ENCODE results near the gene HMG20A. TPM values are rescaled to one million over a fixed set of nuclear protein-coding genes. Genes with fewer than 3 reads are reported as not detected.

The HMG20A gene
- total RNA-seq, 6 donors from 2014 or later = 33.1 to 155 (median 39.3) TPM

DNA sequence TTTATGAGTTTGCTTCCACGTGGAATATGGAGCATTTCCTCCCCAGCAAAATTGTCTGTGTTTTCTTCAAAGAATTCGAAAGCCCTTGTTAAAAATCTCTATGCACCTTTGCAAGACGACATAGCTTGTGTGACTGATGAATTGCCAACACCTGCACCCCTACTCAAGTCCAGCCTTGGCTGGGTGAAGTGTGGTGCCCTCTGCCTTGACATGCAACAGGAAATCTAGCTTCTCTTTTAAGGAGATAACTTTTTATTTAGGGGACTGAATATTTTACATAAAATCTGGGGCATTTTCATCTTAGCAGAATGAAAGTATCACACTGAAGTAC is 647 bp downstream of the HMG20A start:
- H3K27ac ChIP-seq = peak overlapping the region; percentile 82 to 97 (median 95)
- no peaks in the 10 kb centered on the region for H3K9me3 ChIP-seq
- H3K27me3 ChIP-seq = no peaks in the 10 kb centered on the region
- DNase-seq (peak in 1 of 2 donors; percentile 31), ATAC-seq (ENCODE audit: low FRiP score in 2 of 2) (no peak)
- 0 to 2% methylated on average over 3 of the region's 3 CpGs for WGBS, 2 donors
- peaks cover 32 to 36% (median 33%) of the 10 kb centered on the region in 4 donors for H3K4me1 ChIP-seq
- H3K36me3 ChIP-seq = no peaks in the 10 kb centered on the region
- TF ChIP-seq POLR2AphosphoS5 (IDR thresholded peaks at IDR 0.05) = no peak
- no peak for TF ChIP-seq POLR2A (IDR thresholded peaks at IDR 0.05)
- TF ChIP-seq, protein P1, sequence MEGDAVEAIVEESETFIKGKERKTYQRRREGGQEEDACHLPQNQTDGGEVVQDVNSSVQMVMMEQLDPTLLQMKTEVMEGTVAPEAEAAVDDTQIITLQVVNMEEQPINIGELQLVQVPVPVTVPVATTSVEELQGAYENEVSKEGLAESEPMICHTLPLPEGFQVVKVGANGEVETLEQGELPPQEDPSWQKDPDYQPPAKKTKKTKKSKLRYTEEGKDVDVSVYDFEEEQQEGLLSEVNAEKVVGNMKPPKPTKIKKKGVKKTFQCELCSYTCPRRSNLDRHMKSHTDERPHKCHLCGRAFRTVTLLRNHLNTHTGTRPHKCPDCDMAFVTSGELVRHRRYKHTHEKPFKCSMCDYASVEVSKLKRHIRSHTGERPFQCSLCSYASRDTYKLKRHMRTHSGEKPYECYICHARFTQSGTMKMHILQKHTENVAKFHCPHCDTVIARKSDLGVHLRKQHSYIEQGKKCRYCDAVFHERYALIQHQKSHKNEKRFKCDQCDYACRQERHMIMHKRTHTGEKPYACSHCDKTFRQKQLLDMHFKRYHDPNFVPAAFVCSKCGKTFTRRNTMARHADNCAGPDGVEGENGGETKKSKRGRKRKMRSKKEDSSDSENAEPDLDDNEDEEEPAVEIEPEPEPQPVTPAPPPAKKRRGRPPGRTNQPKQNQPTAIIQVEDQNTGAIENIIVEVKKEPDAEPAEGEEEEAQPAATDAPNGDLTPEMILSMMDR (IDR thresholded peaks at IDR 0.05) = no peak
- TF ChIP-seq EP300 (IDR thresholded peaks at IDR 0.05) = no peak
- peak overlapping the region; percentile 71 to 91 (median 82) for H3K4me3 ChIP-seq

DNA sequence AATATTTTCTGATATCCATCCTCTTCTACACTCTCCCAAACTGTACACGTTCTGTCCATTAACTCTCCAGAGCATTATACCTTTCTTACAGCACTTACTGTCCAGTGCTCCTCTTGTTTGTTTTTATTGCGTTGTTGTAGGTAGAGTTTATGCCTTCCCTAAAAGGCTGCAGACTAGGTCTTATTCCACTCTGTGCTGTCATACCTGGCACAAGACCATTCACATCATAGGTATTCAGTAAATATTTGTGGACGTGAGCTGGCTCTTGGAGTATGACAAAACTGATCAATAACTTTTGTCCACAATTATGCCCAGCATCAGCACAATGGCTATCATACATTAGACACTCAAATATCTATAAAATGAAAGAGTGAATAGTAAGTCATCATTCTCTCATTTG is 4.4 kb downstream of the HMG20A start:
- Histone ChIP-seq H3K27ac (no peak overlapping the region), H3K27me3 (no peaks in the 10 kb centered on the region), H3K4me1 (peaks cover 16 to 19% (median 17%) of the 10 kb centered on the region in 4 donors), H3K36me3 (no peaks in the 10 kb centered on the region), H3K9me3 (no peaks in the 10 kb centered on the region), H3K4me3 (no peak overlapping the region)
- DNase-seq (no peak), ATAC-seq (ENCODE audit: low FRiP score in 2 of 2) (no peak)
- TF ChIP-seq EP300 (IDR thresholded peaks at IDR 0.05) (no peak), POLR2A (IDR thresholded peaks at IDR 0.05) (no peak), POLR2AphosphoS5 (IDR thresholded peaks at IDR 0.05) (no peak)
- TF ChIP-seq, protein P1 (IDR thresholded peaks at IDR 0.05) = no peak
- WGBS, 2 donors = 86 to 92% methylated on average over 3 of the region's 3 CpGs

DNA sequence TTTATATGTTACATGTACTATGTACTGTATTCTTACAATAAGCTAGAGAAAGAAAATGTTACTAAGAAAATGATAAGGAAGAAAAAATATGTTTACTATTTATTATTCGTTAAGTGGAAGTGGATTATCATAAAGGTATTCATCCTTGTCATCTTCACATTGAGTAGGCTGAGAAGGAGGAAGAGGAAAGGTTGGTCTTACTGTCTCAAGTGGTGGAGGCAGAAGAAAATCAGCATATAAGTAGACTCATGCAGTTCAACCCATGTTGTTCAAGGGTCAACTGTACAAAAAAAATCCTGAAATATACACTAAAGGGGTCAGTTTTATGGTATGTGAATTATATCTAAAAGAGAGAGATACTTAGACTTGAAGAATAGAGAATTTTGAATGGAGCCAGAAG is 5.7 kb downstream of the HMG20A start:
- ATAC-seq (ENCODE audit: low FRiP score in 2 of 2) (no peak), DNase-seq (no peak)
- H3K4me3 ChIP-seq = no peak overlapping the region
- WGBS, 2 donors = 69 to 88% methylated on average over 1 of the region's 1 CpG
- H3K9me3 ChIP-seq = no peaks in the 10 kb centered on the region
- peaks cover 14 to 22% (median 17%) of the 10 kb centered on the region in 4 donors for H3K4me1 ChIP-seq
- TF ChIP-seq POLR2AphosphoS5 (IDR thresholded peaks at IDR 0.05) = no peak
- TF ChIP-seq EP300 (IDR thresholded peaks at IDR 0.05) = no peak
- no peak for TF ChIP-seq POLR2A (IDR thresholded peaks at IDR 0.05)
- TF ChIP-seq, protein P1 (IDR thresholded peaks at IDR 0.05) = no peak
- H3K36me3 ChIP-seq = no peaks in the 10 kb centered on the region
- no peaks in the 10 kb centered on the region for H3K27me3 ChIP-seq
- H3K27ac ChIP-seq = no peak overlapping the region

DNA sequence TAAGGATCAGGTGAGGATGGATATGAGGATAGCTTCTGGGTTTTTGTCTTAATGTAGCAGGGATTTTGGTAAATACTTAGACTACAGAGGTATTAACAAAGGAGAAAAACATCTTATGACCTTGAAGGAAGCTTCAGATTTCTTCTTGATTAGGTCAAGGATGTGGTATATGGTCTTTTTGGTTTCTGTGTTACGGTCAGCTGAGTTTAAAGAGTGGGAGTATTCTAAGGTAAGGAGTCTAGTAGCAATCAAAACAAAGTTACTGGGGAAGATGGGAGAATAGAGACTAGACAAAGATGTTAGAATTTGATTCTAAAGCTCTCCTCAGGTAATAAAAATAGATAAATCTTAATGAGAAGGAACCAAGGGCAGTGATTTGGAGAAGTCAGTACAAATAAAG is 6.2 kb downstream of the HMG20A start:
- H3K4me1 ChIP-seq = peaks cover 9 to 17% (median 12%) of the 10 kb centered on the region in 4 donors
- ATAC-seq (ENCODE audit: low FRiP score in 2 of 2) (no peak), DNase-seq (no peak)
- no peak for TF ChIP-seq POLR2A (IDR thresholded peaks at IDR 0.05)
- TF ChIP-seq, protein P1 (IDR thresholded peaks at IDR 0.05) = no peak
- TF ChIP-seq EP300 (IDR thresholded peaks at IDR 0.05) = no peak
- no peak for TF ChIP-seq POLR2AphosphoS5 (IDR thresholded peaks at IDR 0.05)
- no peak overlapping the region for H3K4me3 ChIP-seq
- H3K36me3 ChIP-seq = no peaks in the 10 kb centered on the region
- H3K9me3 ChIP-seq = no peaks in the 10 kb centered on the region
- H3K27me3 ChIP-seq = no peaks in the 10 kb centered on the region
- H3K27ac ChIP-seq = no peak overlapping the region
- 89 to 91% methylated on average over 1 of the region's 1 CpG for WGBS, 2 donors

DNA sequence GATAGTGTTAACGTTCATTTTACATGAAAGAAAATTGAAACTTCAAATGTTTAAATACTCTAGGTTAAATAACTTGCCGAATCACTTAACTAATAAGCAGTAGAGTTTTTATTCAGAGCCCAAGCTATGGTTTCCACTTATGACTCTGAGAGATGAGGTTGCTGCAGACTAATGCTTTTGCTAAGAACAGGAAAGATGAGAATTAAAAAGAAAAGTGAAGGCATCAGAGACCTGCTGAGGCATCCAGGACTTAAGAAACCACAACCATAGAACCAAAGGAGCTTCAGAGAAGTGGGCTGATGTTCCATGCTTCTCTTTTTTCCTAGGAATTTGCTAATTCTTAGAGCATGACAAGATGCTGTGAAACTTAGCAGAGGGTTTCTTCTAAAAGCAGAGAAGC is 9.5 kb downstream of the HMG20A start:
- Histone ChIP-seq H3K9me3 (no peaks in the 10 kb centered on the region), H3K36me3 (no peaks in the 10 kb centered on the region), H3K4me3 (no peak overlapping the region), H3K27ac (no peak overlapping the region), H3K4me1 (peaks cover 0 to 4% (median 2%) of the 10 kb centered on the region in 4 donors), H3K27me3 (no peaks in the 10 kb centered on the region)
- TF ChIP-seq, protein P1 (IDR thresholded peaks at IDR 0.05) = no peak
- no peak for TF ChIP-seq POLR2AphosphoS5 (IDR thresholded peaks at IDR 0.05)
- TF ChIP-seq POLR2A (IDR thresholded peaks at IDR 0.05) = no peak
- TF ChIP-seq EP300 (IDR thresholded peaks at IDR 0.05) = no peak
- no peak for DNase-seq
- WGBS, 2 donors = 73 to 76% methylated on average over 2 of the region's 2 CpGs
- no peak for ATAC-seq (ENCODE audit: low FRiP score in 2 of 2)
